Body of pancreas (tissue), 4 donors: ENCODE measurements around the gene ATRN. TPM values are rescaled to one million over a fixed set of nuclear protein-coding genes. Genes with fewer than 3 reads are reported as not detected.

ENCODE experiments used
- ATAC-seq: fragments of 150-250 bp; one replicate; pipeline ENCODE4 v1.9.1; 2016
- DNase-seq, 4 donors: peaks; one replicate each; pipeline ENCODE4 v3.0.0-alpha.2; 2019
- H3K27ac ChIP-seq, 4 donors: fragments of 200-600 bp; sonication (generic); 1 replicate in 3 of 4; 2 replicates in 1 of 4; pipeline versions ENCODE4 v1.5.1 to v1.6.1; 2016 to 2019; ENCODE audit warnings: mild to moderate bottlenecking in 1 of 4, mixed read lengths in 1 of 4, moderate library complexity in 1 of 4
- H3K27me3 ChIP-seq, 2 donors: fragments of 200-600 bp; sonication (generic); one replicate each; pipeline ENCODE4 v1.6.0; 2016; ENCODE audit warnings: mild to moderate bottlenecking in 1 of 2
- H3K36me3 ChIP-seq, 2 donors: fragments of 200-600 bp; sonication (generic); replicated peaks in 1 of 2; 2 replicates each; pipeline ENCODE4 v1.5.1; 2016; ENCODE audit warnings: low read depth in 2 of 2; ENCODE audit not compliant: insufficient read depth in 1 of 2
- H3K4me1 ChIP-seq: fragments of 200-600 bp; sonication (generic); one replicate; pipeline ENCODE4 v1.6.0; 2016
- H3K4me3 ChIP-seq, 2 donors: fragments of 200-600 bp; sonication (generic); 1 replicate in 1 of 2; 2 replicates in 1 of 2; pipeline ENCODE4 v1.5.1; 2016 to 2019
- H3K9me3 ChIP-seq, 3 donors: fragments of 200-600 bp; sonication (generic); 1 replicate in 2 of 3; 2 replicates in 1 of 3; pipeline ENCODE4 v1.5.1; 2016
- CTCF ChIP-seq, 7 experiments: fragments of 450-650 bp in 4 of 7; fragments of 200-600 bp in 3 of 7; sonication (generic) in 3 of 7; IDR thresholded peaks; one replicate each; pipeline ENCODE4 v1.5.1; 2016 to 2019; ENCODE audit warnings: antibody characterized with exemption in 7 of 7
- POLR2A ChIP-seq, 3 donors: fragments of 450-650 bp; IDR thresholded peaks; one replicate each; pipeline ENCODE4 v1.6.1; 2016; ENCODE audit warnings: antibody characterized with exemption in 3 of 3, mild to moderate bottlenecking in 2 of 3
- WGBS, 2 donors: methylation state at CpG; one replicate each; pipeline ENCODE4 v1.1.5; 2017; 5-methylcytosine and 5-hydroxymethylcytosine counted together
- intact Hi-C: fragments of 100-400 bp; cut with DNase I; formaldehyde crosslinking; loops from one replicate; pipeline ENCODE4 v1.15.1; 2023
- total RNA-seq, 2 donors: library from RNA; depleted of rRNA; stranded (reverse); fragments of >200 nt; gene quantifications; one replicate each; pipeline ENCODE4 v1.1.0, GENCODE V29; 2016

ATRN gene
- total RNA-seq, 2 donors from 2014 or later: 17.6 to 18.8 TPM

GRCh38 chr20:3479025-3479424 is 8.2 kb downstream of the ATRN start:
- intact Hi-C loops: loop anchor here (10.0 kb wide), 1 partner anchor 84 kb away; no protein-coding TSS in a partner anchor
- DNase-seq (no peak), ATAC-seq (no peak)
- no peaks in the 10 kb centered on the region for H3K9me3 ChIP-seq
- H3K4me1 ChIP-seq: peaks cover 43% of the 10 kb centered on the region
- no peaks in the 10 kb centered on the region for H3K36me3 ChIP-seq
- WGBS, 2 donors: 94 to 100% methylated on average over 2 of the region's 2 CpGs
- TF ChIP-seq CTCF (IDR thresholded peaks at IDR 0.05) (no peak), POLR2A (IDR thresholded peaks at IDR 0.05) (no peak)
- no peak overlapping the region for H3K4me3 ChIP-seq
- no peaks in the 10 kb centered on the region for H3K27me3 ChIP-seq
- no peak overlapping the region for H3K27ac ChIP-seq

- no peaks in the 10 kb centered on the region for H3K36me3 ChIP-seq
- no peaks in the 10 kb centered on the region for H3K9me3 ChIP-seq
- 88 to 92% methylated on average over 11 of the region's 11 CpGs for WGBS, 2 donors
- no peak for DNase-seq
- intact Hi-C loops: loop anchor here (10.0 kb wide), 1 partner anchor 85 kb away; no protein-coding TSS in a partner anchor
- H3K4me1 ChIP-seq: peaks cover 47% of the 10 kb centered on the region
- TF ChIP-seq POLR2A (IDR thresholded peaks at IDR 0.05) (no peak), CTCF (IDR thresholded peaks at IDR 0.05) (no peak)
- H3K27me3 ChIP-seq: no peaks in the 10 kb centered on the region
- ATAC-seq: no peak
- H3K4me3 ChIP-seq: no peak overlapping the region
- H3K27ac ChIP-seq: no peak overlapping the region
These were observed 9.2 kb downstream of the ATRN start for GRCh38 chr20:3479759-3480615.

- Histone ChIP-seq H3K36me3 (no peaks in the 10 kb centered on the region), H3K4me1 (peaks cover 35% of the 10 kb centered on the region), H3K27me3 (no peaks in the 10 kb centered on the region), H3K27ac (peak overlapping the region in 2 of 4 donors; percentile 45 to 47), H3K4me3 (no peak overlapping the region), H3K9me3 (no peaks in the 10 kb centered on the region)
- WGBS, 2 donors: 63 to 73% methylated on average over 3 of the region's 3 CpGs
- intact Hi-C loops: no loop called here
- ATAC-seq (no peak), DNase-seq (no peak)
- TF ChIP-seq CTCF (IDR thresholded peaks at IDR 0.05) (no peak), POLR2A (IDR thresholded peaks at IDR 0.05) (no peak)
These were observed 12.5 kb downstream of the ATRN start for GRCh38 chr20:3483309-3483708.

GRCh38 chr20:3483784-3484183 is 13.0 kb downstream of the ATRN start:
- Histone ChIP-seq H3K27ac (peak overlapping the region in 2 of 4 donors; percentile 45 to 47), H3K27me3 (no peaks in the 10 kb centered on the region), H3K9me3 (no peaks in the 10 kb centered on the region), H3K36me3 (no peaks in the 10 kb centered on the region), H3K4me1 (peaks cover 33% of the 10 kb centered on the region), H3K4me3 (no peak overlapping the region)
- ATAC-seq (peak; percentile 45), DNase-seq (no peak)
- TF ChIP-seq POLR2A (IDR thresholded peaks at IDR 0.05) (no peak), CTCF (IDR thresholded peaks at IDR 0.05) (no peak)
- 49 to 60% methylated on average over 1 of the region's 1 CpG for WGBS, 2 donors
- intact Hi-C loops: no loop called here
